ENCODE measurements around the gene SPTAN1. TPM values are rescaled to one million over a fixed set of nuclear protein-coding genes. Genes with fewer than 3 reads are reported as not detected.

Gene SPTAN1
- total RNA-seq, 1 donor from 2014 or later: 237 TPM

DNA sequence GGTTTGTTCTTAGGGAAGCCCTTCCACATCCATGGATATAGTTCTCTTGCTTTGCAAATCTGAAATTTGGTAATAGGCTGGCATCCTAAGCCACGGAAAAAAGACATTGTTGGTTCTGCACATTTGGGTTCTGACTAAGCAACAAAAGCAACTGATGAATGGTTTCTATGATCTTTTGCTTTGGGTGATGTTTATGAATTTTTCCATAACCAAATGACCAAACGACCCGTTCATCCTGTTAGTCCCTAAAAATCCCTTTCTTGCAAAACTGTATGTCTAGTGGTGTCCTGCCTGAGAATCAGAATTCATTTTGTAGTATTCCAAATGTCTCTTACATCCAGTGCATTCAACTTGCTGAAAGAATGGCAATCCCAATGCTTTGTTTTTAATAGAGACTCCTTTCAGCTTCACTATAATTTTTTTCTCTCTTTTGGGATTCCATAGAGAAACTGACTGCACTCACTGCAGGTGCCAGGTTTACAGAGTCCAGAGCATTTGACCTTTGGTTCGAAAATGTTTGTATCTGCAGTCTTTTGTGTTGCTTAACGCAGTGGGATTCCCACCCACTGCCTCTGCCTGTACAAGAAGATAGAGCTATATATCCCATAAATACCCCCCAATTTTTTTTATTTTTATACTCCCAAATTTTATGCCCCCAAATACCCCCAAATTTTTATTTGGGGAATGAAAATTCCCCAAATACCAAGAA lies 4.7 kb downstream of the SPTAN1 start:
- H3K27me3 Mint-ChIP-seq: no peaks in the 10 kb centered on the region
- TF ChIP-seq, protein P1, sequence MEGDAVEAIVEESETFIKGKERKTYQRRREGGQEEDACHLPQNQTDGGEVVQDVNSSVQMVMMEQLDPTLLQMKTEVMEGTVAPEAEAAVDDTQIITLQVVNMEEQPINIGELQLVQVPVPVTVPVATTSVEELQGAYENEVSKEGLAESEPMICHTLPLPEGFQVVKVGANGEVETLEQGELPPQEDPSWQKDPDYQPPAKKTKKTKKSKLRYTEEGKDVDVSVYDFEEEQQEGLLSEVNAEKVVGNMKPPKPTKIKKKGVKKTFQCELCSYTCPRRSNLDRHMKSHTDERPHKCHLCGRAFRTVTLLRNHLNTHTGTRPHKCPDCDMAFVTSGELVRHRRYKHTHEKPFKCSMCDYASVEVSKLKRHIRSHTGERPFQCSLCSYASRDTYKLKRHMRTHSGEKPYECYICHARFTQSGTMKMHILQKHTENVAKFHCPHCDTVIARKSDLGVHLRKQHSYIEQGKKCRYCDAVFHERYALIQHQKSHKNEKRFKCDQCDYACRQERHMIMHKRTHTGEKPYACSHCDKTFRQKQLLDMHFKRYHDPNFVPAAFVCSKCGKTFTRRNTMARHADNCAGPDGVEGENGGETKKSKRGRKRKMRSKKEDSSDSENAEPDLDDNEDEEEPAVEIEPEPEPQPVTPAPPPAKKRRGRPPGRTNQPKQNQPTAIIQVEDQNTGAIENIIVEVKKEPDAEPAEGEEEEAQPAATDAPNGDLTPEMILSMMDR (IDR thresholded peaks at IDR 0.05): no peak
- DNase-seq (no peak), ATAC-seq (ENCODE audit: low read depth) (no peak)
- H3K9me3 Mint-ChIP-seq: no peaks in the 10 kb centered on the region
- ChIA-PET CTCF (no interaction called here), POLR2A (interaction anchor here (0.6 kb wide), 1 partner anchor 391 kb away, joined by 3 read pairs; no protein-coding TSS in a partner anchor)
- intact Hi-C loops (cut with micrococcal nuclease): loop anchor here (10.0 kb wide), 1 partner anchor 282 kb away; the partner anchor contains the start of genes GOLGA2 and SWI5
- peaks cover 34% of the 10 kb centered on the region for H3K4me1 Mint-ChIP-seq
- H3K4me3 Mint-ChIP-seq: no peak overlapping the region
- no peak overlapping the region for H3K27ac Mint-ChIP-seq
- peaks cover 2% of the 10 kb centered on the region for H3K36me3 Mint-ChIP-seq (ENCODE audit: low read depth)

DNA sequence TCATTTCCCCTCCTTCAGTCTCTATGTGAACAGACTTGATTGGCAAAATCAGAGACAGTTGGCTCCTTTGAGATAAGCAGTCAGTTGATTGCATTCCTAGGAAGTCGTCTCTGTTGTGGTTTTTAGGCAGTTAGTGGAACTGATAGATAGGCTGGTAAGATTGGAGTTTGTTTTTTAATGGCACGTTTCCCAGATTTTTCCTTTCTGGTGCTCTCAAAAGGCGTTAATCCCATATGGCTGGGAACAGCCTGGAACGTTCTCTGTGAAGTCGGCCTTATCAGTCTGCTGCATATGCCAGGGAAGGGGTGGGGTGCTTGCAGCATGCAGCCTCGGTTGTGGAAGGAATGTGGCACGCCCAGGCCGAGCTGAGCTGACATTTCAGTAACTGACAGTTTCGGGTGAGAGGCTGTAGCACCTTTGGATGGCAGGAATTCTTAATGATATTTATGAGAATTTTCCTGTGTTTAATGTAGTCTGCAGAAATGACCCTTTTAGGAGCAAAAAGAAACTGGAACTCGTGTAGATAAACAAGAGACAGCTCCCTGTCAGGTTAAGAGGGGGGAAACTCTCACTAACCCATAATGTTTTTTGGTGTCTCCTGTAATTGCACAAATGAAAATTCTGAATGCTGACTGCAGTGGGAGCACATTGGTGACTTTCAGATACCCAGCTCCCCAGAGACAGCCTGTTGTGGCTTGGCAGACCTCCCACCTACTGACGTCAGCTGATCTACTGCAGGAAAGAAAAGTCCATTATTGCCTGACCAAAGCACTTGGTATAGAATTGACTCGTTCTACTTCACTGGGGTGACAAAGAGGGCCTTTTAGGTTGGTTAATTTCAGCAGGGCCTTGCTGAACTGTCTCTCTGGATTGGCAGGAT lies 6.3 kb downstream of the SPTAN1 start:
- Mint-ChIP-seq H3K27me3 (no peaks in the 10 kb centered on the region), H3K27ac (peak overlapping the region; percentile 79), H3K36me3 (ENCODE audit: low read depth) (peaks cover 8% of the 10 kb centered on the region), H3K9me3 (no peaks in the 10 kb centered on the region), H3K4me3 (peak overlapping the region; percentile 16), H3K4me1 (peaks cover 34% of the 10 kb centered on the region)
- DNase-seq (peak; percentile 46), ATAC-seq (ENCODE audit: low read depth) (peak; percentile 90)
- CTCF ChIA-PET: interaction anchor here (1.5 to 1.7 kb wide), 2 partner anchors 120 to 197 kb away, joined by 5 read pairs; no protein-coding TSS in a partner anchor
- intact Hi-C loops (cut with micrococcal nuclease): loop anchor here (10.0 kb wide), 1 partner anchor 284 kb away; the partner anchor contains the start of genes GOLGA2 and SWI5
- TF ChIP-seq, protein P1 (IDR thresholded peaks at IDR 0.05): no peak
- POLR2A ChIA-PET: interaction anchor here (0.9 to 1.5 kb wide), 3 partner anchors 9 to 259 kb away, joined by 3 to 5 read pairs (median 5); partner anchors contain the start of gene URM1

DNA sequence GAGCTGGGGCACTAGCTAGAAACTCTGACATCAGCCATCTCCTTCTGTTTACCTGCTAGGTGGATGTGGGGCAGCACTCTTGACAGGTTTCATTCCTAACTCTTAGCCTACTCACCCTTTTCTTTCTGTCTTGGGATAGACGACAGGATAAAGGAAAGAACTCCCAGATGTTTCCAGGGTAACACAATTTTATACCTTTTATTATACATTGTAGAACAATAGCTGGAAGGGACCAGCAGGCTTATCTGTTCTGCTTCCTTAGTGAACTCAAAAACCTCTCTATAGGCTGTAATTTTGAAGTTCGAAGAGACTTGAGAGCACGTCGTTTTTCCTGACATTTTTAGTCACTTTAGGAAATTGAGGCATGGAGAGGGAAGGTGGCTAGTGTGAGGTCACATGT lies 13.2 kb downstream of the SPTAN1 start:
- ATAC-seq (ENCODE audit: low read depth): no peak
- POLR2A ChIA-PET: no interaction called here

DNA sequence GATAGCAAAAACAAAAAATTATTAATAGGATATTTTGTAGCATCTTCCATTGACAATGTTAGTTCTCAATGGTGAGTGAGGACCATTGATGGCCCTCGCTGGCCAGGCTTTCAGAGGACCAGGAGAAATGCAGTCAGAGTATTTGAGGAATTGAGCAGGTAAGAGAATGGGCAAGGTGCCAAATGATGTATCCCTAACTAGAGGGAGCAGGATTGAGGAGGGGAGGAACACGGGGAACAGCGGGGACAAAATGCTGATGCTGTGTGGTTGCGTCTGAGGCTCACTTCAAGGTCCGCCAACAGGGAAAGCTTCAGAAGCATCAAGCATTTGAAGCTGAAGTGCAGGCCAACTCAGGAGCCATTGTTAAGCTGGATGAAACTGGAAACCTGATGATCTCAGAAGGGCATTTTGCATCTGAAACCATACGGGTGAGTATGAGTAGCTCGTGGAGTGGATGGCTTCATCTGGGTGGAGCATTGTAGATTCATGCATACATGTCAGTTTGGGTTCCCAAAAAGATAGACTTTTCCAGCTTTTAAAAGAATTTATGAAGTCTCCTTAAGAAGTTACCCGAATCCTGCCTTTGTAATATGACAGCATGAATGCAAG lies 16.2 kb downstream of the SPTAN1 start:
- Mint-ChIP-seq H3K27ac (no peak overlapping the region), H3K4me1 (no peaks in the 10 kb centered on the region), H3K4me3 (no peak overlapping the region), H3K27me3 (no peaks in the 10 kb centered on the region), H3K36me3 (ENCODE audit: low read depth) (peaks cover 55% of the 10 kb centered on the region), H3K9me3 (no peaks in the 10 kb centered on the region)
- DNase-seq (no peak), ATAC-seq (ENCODE audit: low read depth) (no peak)
- intact Hi-C loops (cut with micrococcal nuclease): no loop called here
- TF ChIP-seq, protein P1 (IDR thresholded peaks at IDR 0.05): no peak
- CTCF ChIA-PET: no interaction called here
- POLR2A ChIA-PET: no interaction called here

More for the DNA sequence above, 13.2 kb downstream of the SPTAN1 start:
- DNase-seq: no peak
- Mint-ChIP-seq H3K4me3 (no peak overlapping the region), H3K9me3 (no peaks in the 10 kb centered on the region), H3K4me1 (no peaks in the 10 kb centered on the region), H3K27me3 (no peaks in the 10 kb centered on the region), H3K27ac (no peak overlapping the region), H3K36me3 (ENCODE audit: low read depth) (peaks cover 47% of the 10 kb centered on the region)
- CTCF ChIA-PET: interaction anchor here (0.5 kb wide), 1 partner anchor 38 kb away, joined by 3 read pairs; no protein-coding TSS in a partner anchor
- TF ChIP-seq, protein P1 (IDR thresholded peaks at IDR 0.05): no peak
- intact Hi-C loops (cut with micrococcal nuclease): no loop called here

All from activated B cell treated with CpG ODN at 0.5 μM for 24 hours (primary cell).